GM20431 (cell line): ENCODE data around the gene SEC14L5.

ENCODE experiments used
- in situ Hi-C: fragments of 300-500 bp; cut with MseI, MboI; formaldehyde crosslinking; loops from one replicate; pipeline ENCODE4 v1.15.0; 2020; ENCODE audit warnings: low sequenced_read_pairs; ENCODE audit not compliant: unreplicated experiment

Gene SEC14L5

GRCh38 chr16:5059386-5060072 is 101.4 kb downstream of the SEC14L5 start:
- in situ Hi-C loops = loop anchor here (25.0 kb wide), 1 partner anchor 553 kb away; no protein-coding TSS in a partner anchor

GRCh38 chr16:5060073-5060641 is 102.0 kb downstream of the SEC14L5 start:
- in situ Hi-C loops = loop anchor here (25.0 kb wide), 1 partner anchor 552 kb away; no protein-coding TSS in a partner anchor

GRCh38 chr16:5062051-5062450 is 103.9 kb downstream of the SEC14L5 start:
- in situ Hi-C loops = loop anchor here (25.0 kb wide), 1 partner anchor 550 kb away; no protein-coding TSS in a partner anchor

GRCh38 chr16:5062790-5063765 is 104.9 kb downstream of the SEC14L5 start:
- in situ Hi-C loops = loop anchor here (25.0 kb wide), 1 partner anchor 549 kb away; no protein-coding TSS in a partner anchor

- in situ Hi-C loops = loop anchor here (25.0 kb wide), 1 partner anchor 547 kb away; no protein-coding TSS in a partner anchor
Observed at GRCh38 chr16:5064915-5065314, 106.8 kb downstream of the SEC14L5 start.

GRCh38 chr16:5065326-5065725 is 107.2 kb downstream of the SEC14L5 start:
- in situ Hi-C loops = loop anchor here (25.0 kb wide), 1 partner anchor 547 kb away; no protein-coding TSS in a partner anchor

- in situ Hi-C loops = loop anchor here (25.0 kb wide), 1 partner anchor 546 kb away; no protein-coding TSS in a partner anchor
Observed at GRCh38 chr16:5065813-5066212, 107.7 kb downstream of the SEC14L5 start, which contains the start of gene C16orf89. C16orf89 (minus strand) TSS chr16:5065956; CDS start chr16:5065908, 48 bp downstream.

GRCh38 chr16:5066511-5066910 is 108.4 kb downstream of the SEC14L5 start:
- in situ Hi-C loops = loop anchor here (25.0 kb wide), 1 partner anchor 546 kb away; no protein-coding TSS in a partner anchor
